Middle frontal gyrus (tissue), 1 donor: Measurements from ENCODE around the gene PINK1.

ENCODE experiments used
- DNase-seq: peaks from one replicate; pipeline ENCODE4 v3.0.0-alpha.2; 2015; ENCODE audit warnings: low spot score; ENCODE audit errors: extremely low spot score

PINK1 gene

GRCh38 chr1:20680269-20680668 lies 47.0 kb downstream of the PINK1 start:
- DNase-seq = no peak

- no peak for DNase-seq
These were observed 48.7 kb downstream of the PINK1 start for GRCh38 chr1:20681999-20682398.

- peak; percentile 42 for DNase-seq
These were observed 49.4 kb downstream of the PINK1 start for GRCh38 chr1:20682571-20683236.

GRCh38 chr1:20683614-20684013 lies 50.4 kb downstream of the PINK1 start:
- DNase-seq = no peak

GRCh38 chr1:20684050-20684620 lies 50.9 kb downstream of the PINK1 start:
- DNase-seq = no peak

- DNase-seq = no peak
These were observed 51.4 kb downstream of the PINK1 start for GRCh38 chr1:20684651-20685050.

GRCh38 chr1:20685099-20685662 lies 51.9 kb downstream of the PINK1 start:
- DNase-seq = peak; percentile 44

GRCh38 chr1:20685741-20686140 lies 52.5 kb downstream of the PINK1 start:
- DNase-seq = no peak

GRCh38 chr1:20686883-20687725 lies 53.8 kb downstream of the PINK1 start:
- no peak for DNase-seq

- DNase-seq = no peak
These were observed 56.4 kb downstream of the PINK1 start for GRCh38 chr1:20689645-20690056.

GRCh38 chr1:20691872-20692271 lies 58.6 kb downstream of the PINK1 start:
- no peak for DNase-seq

GRCh38 chr1:20693623-20694022 lies 60.4 kb downstream of the PINK1 start:
- DNase-seq = no peak

- no peak for DNase-seq
These were observed 62.3 kb downstream of the PINK1 start for GRCh38 chr1:20695515-20695914.

GRCh38 chr1:20696397-20697333 lies 63.4 kb downstream of the PINK1 start:
- DNase-seq = peak; percentile 53

- no peak for DNase-seq
These were observed 64.3 kb downstream of the PINK1 start for GRCh38 chr1:20697563-20697962.

- DNase-seq = no peak
These were observed 65.1 kb downstream of the PINK1 start for GRCh38 chr1:20698195-20698910.

- no peak for DNase-seq
These were observed 66.3 kb downstream of the PINK1 start for GRCh38 chr1:20699558-20699957.

GRCh38 chr1:20700636-20701215 lies 67.5 kb downstream of the PINK1 start:
- DNase-seq = no peak
